Midbrain (tissue), 1 donor: Measurements from ENCODE around the gene ZYG11A.
"Not testable (repeated sequence)": the region's sequence is repeated elsewhere in the genome, so short reads cannot be mapped to it uniquely, and the experiment has no call there.

Experiments
- DNase-seq: peaks from one replicate; lab custom pipeline; 2025; lab: John Stamatoyannopoulos, UW

ZYG11A gene

DNA sequence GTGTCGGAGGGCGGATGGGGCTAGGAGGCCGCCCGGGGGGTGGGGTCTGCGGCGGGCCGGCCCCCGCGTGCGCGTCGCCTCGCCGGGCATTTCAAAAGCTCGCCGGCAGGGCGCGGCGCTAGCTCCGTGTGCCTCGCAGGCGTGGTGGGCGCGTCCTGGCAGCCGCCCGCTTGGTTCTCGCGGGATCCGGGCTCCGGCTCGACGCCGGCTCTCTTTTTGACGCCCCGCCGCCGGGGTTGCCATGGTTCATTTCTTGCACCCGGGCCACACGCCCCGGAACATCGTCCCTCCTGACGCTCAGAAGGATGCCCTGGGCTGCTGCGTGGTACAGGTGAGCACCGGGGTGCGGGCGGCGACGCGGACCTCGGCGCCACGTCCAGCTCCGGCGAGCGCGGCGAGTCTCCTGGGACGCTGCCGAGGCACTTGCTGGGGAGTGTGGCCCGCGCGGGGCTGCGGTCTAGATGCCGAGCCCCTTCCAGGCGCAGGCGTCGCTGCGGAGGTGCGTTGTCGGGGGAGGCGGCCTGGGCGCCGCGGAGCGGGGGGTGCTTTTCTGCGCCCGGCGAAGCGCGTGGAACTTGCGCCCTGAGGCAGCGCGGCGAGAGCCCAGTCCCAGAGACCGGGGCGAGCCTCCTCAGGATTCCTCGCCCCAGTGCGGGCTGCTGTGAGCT lies at the start of gene ZYG11A:
TSS of gene ZYG11A (plus strand) at position 118 of the 668 bp plus-strand sequence. CDS start at position 242, 124 bp downstream.
- DNase-seq: no peak

DNA sequence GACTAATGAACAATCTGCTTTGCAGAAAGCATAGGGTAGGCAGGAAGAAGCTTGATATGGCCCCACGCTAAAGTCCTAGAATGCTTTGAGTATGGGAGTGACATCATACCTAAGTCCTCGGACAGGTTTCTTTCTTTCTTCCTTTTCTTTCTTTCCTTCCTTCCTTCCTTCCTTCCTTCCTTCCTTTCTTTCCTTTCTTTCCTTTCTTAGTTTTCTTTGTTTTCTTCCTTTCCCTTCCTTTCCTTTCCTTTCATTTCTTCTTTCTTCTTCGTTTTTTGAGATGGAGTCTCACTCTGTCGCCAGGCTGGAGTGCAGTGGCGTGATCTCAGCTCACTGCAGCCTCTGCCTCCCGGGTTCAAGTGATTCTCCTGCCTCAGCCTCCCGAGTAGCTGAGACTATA lies 48.8 kb upstream of the ZYG11A start:
- not testable (repeated sequence) for DNase-seq

DNA sequence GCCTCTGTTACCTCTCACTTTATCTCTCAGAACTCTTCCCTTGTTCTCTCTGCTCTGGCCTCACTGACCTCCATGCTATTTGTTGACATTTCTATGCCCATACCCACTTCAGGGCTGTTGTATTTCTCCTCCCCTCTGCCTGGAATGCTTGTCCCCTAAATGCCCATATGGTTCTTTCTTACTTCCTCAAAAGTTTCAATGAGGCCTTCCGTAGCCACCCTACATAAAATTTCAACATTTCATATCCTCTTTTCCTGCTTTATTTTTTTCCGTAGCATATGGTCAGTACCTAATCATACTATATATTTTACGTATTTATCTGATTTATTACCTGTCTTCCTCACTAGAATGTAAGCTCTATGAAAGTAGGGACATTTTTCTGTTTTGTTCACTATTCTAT lies 47.1 kb upstream of the ZYG11A start:
- no peak for DNase-seq

DNA sequence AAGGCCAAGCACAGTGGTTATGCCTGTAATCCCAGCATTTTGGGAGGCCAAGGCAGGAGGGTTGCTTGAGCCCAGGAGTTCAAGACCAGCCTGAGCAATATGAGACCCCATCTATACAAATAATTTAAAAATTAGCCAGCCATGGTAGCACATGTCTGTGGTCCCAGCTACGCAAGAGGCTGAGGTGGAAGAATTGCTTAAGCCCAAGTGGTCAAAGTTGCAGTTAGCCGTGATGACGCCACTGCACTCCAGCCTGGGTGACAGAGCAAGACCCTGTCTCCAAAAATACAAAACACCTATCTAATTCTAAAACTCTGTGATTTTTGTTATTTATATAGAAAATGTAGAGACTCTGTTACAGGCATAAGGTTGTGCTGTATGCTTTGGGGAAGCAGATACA lies 44.2 kb upstream of the ZYG11A start:
- no peak for DNase-seq

DNA sequence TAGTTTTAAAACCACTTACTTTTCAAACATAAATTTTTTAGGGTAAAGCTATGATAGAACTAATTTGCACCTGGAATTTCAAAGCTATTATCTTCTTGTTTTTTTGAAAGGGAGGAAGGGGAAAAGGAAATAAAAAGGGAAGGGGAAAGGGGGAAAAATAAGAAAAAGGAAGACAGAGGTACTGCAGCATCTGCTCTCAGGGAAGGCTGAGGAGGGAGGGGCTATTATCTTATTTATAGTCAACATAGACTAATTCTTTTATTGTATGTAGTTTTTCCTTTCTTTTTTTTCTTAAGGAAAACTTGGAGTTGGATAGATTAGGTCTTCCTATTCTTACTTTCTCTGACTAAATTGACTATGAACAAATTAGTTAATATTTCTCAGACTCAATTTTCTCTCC lies 41.5 kb upstream of the ZYG11A start:
- DNase-seq: no peak

DNA sequence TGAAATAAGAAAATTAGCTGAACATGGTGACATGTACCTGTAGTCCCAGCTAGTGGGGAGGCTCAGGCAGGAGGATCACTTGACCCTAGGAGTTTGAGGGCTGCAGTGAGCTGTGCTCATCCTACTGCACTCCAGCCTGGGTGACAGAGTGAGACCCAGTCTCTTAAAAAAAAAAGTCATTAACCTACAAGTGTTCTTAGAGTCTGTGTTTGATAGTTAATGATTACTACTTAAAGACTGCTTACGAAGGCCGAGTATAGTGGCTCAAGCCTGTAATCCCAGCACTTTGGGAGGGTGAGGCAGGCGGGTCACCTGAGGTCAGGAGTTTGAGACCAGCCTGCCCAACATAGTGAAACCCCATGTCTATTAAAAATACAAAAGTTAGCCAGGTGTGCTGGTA lies 38.5 kb upstream of the ZYG11A start:
- DNase-seq: not testable (repeated sequence)

DNA sequence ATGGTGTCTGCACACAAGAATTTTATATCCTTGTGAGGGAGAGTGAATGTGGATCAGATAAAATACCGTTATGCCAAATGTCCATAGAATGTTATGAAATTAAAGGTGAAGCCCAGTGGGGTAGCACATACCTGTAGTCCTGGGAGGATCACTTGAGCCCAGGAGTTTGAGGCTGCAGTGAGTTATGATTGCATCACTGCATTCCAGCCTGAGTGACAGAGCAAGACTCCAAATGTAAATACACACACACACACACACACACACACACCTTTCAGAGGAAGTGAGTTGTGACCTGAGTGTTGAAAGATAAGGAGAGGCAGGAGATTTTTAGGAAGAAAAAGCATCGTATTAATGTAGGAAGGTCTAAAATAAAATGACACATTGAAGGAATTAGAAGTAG lies 28.1 kb upstream of the ZYG11A start:
- DNase-seq: no peak

DNA sequence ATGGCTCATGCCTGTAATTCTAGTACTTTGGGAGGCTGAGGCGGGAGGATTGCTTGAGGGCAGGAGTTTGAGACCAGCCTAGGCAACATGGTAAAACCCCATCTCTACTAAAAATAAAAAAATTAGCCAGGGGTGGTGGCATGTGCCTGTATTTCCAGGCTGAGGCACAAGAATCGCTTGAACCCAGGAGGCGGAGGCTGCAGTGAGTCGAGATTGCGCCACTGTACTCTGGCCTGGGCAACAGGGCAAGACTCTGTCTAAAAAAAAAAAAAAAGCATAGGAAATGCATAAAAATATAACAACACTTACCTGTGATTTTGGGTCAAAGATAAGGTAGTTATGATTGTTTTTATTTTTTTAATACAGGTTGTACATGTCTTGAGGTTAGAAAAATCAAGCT lies 21.7 kb upstream of the ZYG11A start:
- not testable (repeated sequence) for DNase-seq

DNA sequence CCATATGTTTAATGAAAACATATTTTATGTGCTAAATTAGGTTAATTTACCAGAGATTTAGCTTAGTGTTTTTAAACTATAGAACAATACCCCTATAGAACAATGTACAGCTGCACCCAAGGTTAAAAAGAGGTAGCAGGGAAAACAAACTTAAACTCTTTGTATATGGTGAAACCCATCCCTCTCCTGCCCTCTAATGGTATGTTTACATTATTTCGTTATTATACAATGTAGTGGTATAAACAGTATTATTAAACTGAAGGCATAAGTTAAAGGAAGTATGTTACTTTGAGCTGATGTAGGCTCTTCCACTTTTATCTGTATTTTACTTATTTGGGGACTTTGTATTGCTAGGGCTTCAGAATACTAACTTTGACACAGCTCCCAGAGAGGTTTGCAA lies 16.7 kb upstream of the ZYG11A start:
- DNase-seq: no peak

DNA sequence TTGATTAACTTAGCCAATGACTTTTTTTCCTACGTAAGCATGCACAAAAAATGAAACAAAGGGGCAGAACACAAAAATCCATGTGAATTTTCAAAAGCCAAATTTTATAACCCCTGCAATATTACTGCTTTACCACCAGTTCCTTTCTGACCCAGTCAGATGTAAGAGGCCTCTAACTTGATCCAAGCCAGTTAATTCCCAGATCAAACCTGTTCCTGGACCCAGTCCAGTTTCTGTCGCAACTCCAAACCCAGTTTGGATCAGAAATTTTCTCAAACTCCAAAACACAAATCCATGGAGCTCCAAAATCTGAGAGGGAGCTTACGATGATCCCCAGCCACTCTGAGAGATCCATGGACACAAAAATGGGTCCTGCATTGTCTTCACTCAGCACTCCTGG lies 7.8 kb upstream of the ZYG11A start:
- DNase-seq: no peak

DNA sequence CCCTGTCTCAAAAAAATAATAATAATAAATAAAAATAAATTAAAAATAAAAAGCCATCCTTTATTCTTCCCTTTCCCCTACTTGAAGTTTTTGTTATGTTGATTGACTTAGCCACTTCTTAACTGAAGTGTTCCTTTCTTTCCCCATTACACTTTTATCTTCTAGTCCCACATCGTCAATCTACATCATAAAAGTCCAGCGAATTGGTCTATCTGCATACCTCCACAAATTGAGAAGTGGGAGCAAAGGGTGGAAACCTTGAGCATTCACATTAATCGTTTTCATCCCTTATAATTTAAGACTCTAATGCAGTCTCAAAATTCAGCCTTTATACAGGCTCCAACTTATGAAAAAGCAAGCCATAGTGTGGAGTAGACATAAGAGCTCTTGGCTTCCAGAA lies 6.5 kb upstream of the ZYG11A start:
- DNase-seq: no peak

DNA sequence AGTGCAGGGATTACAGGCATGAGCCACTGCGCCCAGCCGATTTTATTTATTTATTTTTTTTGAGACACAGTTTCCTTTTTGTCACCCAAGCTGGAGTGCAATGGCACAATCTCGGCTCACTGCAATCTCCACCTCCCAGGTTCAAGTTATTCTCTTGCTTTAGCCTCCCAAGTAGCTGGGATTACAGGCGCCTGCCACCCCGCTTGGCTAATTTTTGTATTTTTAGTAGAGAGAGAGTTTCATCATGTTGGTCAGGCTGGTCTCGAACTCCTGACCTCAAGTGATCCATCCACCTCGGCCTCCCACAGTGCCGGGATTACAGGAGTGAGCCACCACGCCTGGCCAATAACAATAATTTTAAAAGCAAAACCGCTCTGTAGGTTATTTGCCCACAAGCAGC lies 3.4 kb upstream of the ZYG11A start:
- not testable (repeated sequence) for DNase-seq

DNA sequence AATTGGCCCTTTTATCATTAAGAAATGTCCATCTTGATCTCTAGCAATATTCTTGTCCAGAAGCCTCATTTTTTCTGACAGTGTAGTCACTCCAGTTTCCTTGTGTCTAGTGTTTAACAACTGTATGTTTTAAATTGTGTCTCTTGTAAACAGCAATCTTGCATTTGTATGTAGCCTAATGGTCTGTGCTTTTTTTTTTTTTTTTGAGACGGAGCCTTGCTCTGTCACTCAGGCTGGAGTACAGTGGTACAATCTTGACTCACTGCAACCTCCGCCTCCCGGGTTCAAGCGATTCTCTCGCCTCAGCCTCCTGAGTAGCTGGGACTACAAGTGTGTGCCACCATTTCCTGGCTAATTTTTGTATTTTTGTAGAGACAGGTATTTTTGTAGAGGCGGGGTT lies 2.6 kb downstream of the ZYG11A start:
- DNase-seq: not testable (repeated sequence)

DNA sequence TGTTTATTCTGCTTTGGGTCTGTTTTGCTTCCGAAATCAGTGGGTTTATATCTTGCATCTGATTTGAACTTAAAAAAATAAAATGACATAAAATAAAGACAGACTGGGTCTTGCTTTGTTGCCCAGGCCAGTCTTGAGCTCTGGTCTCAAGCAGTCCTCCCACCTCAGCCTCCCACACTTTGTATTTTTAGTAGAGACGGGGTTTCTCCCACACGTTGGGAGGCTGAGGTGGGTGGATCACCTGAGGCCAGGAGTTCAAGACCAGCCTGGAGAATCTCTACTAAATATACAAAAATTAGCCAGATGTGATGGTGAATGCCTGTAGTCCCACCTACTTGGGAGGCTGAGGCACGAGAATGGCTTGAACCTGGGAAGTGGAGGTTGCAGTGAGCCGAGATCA lies 5.9 kb downstream of the ZYG11A start:
- no peak for DNase-seq

DNA sequence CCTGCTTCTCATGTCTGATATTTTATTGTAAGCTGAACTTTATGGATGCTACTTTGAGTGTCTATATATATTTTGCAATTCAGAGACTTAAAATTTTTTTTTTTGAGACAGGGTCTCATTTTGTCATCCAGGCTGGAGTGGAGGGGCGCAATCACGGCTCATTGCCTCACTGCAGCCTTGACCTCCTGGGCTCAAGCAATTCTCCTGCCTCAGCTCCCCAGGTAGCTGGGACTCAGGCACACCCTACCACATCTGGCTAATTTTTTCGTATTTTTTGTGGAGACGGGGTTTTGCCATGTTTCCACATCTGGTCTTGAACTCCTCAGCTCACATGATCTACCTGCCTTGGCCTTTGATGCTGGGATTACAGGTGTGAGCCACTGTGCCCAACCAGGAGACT lies 8.4 kb downstream of the ZYG11A start:
- no peak for DNase-seq

DNA sequence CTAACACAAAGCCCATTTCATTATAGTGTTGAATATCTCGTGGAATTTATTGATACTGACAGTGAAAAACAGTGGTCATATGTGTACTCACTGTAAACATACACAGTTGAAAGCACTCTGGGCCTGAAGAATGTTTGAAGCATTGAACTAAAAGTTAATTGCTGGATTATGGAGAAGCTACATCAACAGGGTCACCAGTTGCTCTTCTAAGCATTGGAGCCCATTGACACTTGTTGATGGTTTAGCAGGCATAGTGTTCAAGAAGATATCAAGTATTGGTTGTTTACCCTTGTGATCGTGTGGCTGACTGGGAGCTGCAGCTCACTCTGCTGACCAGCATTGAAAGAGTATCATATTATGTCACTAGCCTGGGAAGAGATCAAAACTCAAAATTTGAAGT lies 10.3 kb downstream of the ZYG11A start:
- no peak for DNase-seq

DNA sequence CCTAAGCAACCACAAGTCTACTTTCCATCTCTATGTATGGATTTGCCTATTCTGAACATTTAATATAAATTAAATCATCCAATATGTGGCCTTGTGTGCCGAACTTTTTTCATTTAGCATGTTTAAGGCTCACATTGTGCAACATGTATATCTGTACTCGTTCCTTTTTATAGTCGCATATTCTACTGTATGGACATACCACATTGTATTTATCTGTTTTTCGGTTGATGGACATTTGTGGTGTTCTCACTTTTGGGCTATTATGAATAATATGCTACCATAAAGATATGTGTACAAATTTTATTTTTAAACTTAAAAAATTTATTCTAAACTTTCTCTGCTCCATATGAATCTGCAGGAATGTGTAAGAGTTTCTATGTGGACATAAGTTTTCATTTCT lies 13.0 kb downstream of the ZYG11A start:
- DNase-seq: no peak

DNA sequence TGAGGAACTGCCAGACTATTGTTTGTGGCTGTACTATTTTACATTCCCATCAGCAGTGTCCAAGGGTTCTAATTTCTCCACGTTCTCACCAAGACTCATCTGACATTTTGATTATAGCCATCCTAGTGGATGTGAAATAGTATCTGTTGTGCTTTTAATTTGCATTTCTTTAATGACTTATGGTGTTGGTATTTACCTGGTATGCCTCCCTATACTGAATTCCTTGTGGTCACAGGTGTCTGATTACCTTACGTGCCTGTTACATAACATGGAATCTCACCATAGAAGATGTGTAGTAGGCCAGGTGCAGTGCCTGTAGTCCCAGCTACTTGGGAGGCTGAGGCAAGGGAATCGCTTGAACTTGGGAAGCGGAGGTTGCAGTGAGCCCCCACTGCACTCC lies 13.5 kb downstream of the ZYG11A start:
- no peak for DNase-seq

DNA sequence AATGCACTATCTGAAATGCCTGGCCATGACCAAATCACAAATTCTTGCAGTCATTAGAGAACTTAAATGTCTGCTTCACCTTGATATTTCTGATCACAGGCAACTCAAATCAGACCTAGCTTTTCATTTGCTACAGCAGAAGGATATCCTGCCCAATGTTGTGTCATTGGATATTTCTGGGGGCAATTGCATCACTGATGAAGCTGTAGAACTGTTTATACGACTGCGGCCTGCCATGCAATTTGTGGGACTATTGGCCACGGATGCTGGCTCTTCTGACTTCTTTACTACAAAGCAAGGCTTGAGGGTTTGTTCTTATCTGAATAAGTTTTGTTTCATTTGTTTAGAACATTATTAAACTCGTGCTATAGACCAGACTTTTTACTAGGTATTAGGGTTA lies 14.9 kb downstream of the ZYG11A start:
- no peak for DNase-seq

DNA sequence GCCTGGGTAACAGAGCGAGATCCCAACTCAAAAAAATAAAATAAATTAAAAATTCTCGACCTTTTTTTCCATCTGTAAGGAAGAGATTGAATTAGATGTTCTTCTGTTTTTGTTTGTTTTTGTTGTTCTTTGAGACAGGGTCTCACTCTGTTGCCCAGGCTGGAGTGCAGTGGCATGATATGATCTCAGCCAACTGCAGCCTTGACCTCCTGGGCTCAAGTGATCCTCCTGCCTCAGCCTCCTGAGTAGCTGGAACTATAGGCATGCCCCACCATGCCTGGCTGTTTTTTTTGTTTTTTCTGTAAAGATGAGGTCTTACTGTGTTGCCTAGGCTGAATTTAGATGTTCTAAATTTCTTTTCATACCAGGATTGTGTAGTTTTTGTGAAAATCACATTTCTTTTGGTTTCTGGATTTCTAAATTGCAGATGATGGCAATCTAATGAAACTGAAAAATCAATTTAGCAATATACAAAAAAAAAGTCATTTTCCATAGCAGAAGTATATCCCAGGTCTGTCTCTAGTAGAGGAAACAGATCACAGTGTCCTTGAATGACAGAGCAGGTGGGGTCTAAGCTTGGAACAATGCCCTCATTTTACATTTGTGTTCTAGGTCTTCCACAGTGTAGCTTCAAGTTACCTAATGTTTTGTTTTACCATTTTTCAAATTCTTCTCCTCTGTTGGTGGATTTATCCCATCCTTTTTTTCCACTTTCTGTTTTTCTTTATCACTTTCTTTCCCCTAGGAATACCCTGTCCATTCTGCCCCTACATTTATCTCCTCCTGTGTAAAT lies 20.3 kb downstream of the ZYG11A start:
- DNase-seq: no peak

DNA sequence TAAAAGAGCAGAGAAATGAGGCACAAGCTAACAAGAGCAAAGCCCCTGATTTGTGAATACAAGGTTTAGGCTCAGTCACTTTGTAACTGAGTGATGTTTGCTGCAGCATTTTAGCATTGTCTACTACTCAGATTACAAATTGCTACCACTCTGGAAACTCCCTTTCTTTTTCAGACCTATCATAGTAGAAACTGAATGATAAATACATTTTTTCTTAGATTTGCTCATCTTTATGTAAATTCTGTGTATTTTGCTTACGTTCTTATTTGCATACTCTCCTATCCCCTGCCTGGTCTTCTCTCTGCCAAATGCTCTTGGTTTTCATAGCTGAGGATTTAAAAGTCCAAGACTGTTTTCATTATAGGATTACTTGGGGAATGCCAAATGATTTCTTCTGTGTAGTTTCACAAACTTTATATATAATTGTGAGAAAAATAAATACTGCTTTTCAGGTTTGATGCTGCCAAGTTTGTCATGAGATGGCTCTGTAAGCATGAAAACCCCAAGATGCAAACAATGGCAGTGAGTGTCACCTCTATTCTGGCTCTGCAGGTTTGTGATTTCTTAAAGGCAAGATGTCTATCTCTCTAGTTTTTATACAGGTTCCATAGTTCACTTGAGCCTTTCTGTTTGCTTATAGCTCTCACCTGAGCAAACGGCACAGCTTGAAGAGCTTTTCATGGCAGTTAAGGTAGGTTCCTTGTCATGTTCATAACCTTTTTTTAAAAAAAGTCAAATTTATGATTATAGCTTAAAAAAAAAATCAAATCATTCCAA lies 24.7 kb downstream of the ZYG11A start:
- no peak for DNase-seq

DNA sequence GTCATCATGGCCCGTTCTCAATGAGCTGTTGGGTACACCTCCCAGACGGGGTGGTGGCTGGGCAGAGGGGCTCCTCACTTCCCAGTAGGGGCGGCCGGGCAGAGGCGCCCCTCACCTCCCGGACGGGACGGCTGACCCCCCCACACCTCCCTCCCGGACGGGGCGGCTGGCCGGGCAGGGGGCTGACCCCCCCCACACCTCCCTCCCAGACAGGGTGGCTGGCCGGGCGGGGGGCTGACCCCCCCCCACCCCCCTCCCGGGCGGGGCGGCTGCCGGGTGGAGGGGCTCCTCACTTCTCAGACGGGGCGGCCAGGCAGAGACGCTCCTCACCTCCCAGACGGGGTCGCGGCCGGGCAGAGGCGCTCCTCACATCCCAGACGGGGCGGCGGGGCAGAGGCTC lies 27.2 kb downstream of the ZYG11A start:
- DNase-seq: not testable (repeated sequence)

DNA sequence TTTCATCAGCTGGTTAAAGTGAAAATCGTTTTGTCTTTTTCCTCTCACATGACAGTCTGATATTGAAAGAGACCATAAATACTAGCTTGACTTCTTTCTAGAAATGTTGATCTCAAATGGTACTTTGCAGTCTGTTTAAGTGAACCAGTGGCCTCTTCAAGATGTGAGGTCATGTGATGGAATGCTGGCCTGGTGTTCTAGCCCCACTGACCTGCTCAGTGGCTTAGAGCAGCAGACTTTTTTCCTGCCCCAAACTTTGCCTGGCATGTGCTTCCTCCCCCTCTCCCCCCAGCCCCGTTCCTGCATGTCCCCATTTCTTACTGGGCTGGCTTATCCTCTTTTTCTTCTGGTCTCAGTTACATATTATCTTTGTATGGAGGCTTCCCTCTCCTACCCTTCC lies 34.3 kb downstream of the ZYG11A start:
- DNase-seq: no peak
